GM11168 (cell line): ENCODE results near the gene CDCP1.
"Not testable (repeated sequence)": the region's sequence is repeated elsewhere in the genome, so short reads cannot be mapped to it uniquely, and the experiment has no call there.

Experiments used
- in situ Hi-C: fragments of 300-500 bp; cut with MboI; formaldehyde crosslinking; loops from one replicate; pipeline ENCODE4 v1.12.0; 2022; ENCODE audit warnings: low sequenced_read_pairs; ENCODE audit not compliant: unreplicated experiment

CDCP1 gene

GRCh38 chr3:45062697-45063070 lies 83.5 kb downstream of the CDCP1 start:
- in situ Hi-C loops = no loop called here

GRCh38 chr3:45060165-45060892 lies 85.8 kb downstream of the CDCP1 start:
- in situ Hi-C loops = no loop called here

GRCh38 chr3:45059132-45059531 lies 87.0 kb downstream of the CDCP1 start:
- in situ Hi-C loops = no loop called here

GRCh38 chr3:45057557-45057956 lies 88.6 kb downstream of the CDCP1 start:
- in situ Hi-C loops = no loop called here

- in situ Hi-C loops = no loop called here
Observed at GRCh38 chr3:45056608-45057301, 89.4 kb downstream of the CDCP1 start.

- in situ Hi-C loops = no loop called here
Observed at GRCh38 chr3:45055411-45056143, 90.6 kb downstream of the CDCP1 start.

GRCh38 chr3:45055032-45055410 lies 91.2 kb downstream of the CDCP1 start:
- in situ Hi-C loops = no loop called here

GRCh38 chr3:45054196-45054857 lies 91.9 kb downstream of the CDCP1 start:
- in situ Hi-C loops = no loop called here

GRCh38 chr3:45053805-45054195 lies 92.4 kb downstream of the CDCP1 start:
- in situ Hi-C loops = not testable (repeated sequence)

GRCh38 chr3:45051685-45052084 lies 94.5 kb downstream of the CDCP1 start:
- in situ Hi-C loops = no loop called here

- in situ Hi-C loops = loop anchor here (25.0 kb wide), 1 partner anchor 612 kb away; no protein-coding TSS in a partner anchor
Observed at GRCh38 chr3:45049807-45050206, 96.4 kb downstream of the CDCP1 start.

- in situ Hi-C loops = loop anchor here (25.0 kb wide), 1 partner anchor 614 kb away; no protein-coding TSS in a partner anchor
Observed at GRCh38 chr3:45048244-45048643, 97.9 kb downstream of the CDCP1 start.

GRCh38 chr3:45043728-45044299 lies 102.4 kb downstream of the CDCP1 start:
- in situ Hi-C loops = loop anchor here (5.0 to 25.0 kb wide), 2 partner anchors 163 to 618 kb away; no protein-coding TSS in a partner anchor

- in situ Hi-C loops = loop anchor here (5.0 to 25.0 kb wide), 2 partner anchors 165 to 620 kb away; no protein-coding TSS in a partner anchor
Observed at GRCh38 chr3:45042162-45042561, 104.0 kb downstream of the CDCP1 start.

- in situ Hi-C loops = loop anchor here (5.0 to 25.0 kb wide), 2 partner anchors 166 to 621 kb away; no protein-coding TSS in a partner anchor
Observed at GRCh38 chr3:45041666-45042065, 104.5 kb downstream of the CDCP1 start.

- in situ Hi-C loops = loop anchor here (10.0 to 25.0 kb wide), 2 partner anchors 457 to 624 kb away; no protein-coding TSS in a partner anchor
Observed at GRCh38 chr3:45037720-45038455, 108.3 kb downstream of the CDCP1 start.

- in situ Hi-C loops = loop anchor here (10.0 to 25.0 kb wide), 2 partner anchors 459 to 627 kb away; no protein-coding TSS in a partner anchor
Observed at GRCh38 chr3:45035441-45036301, 110.5 kb downstream of the CDCP1 start.

GRCh38 chr3:45034612-45035252 lies 111.4 kb downstream of the CDCP1 start:
- in situ Hi-C loops = loop anchor here (10.0 to 25.0 kb wide), 2 partner anchors 460 to 628 kb away; no protein-coding TSS in a partner anchor
